B cell (primary cell): ENCODE data around the gene TPST2. TPM values are rescaled to one million over a fixed set of nuclear protein-coding genes. Genes with fewer than 3 reads are reported as not detected.
A peak's percentile ranks its signal among the peaks of the same experiment; 100 is the strongest.

Source experiments
- ATAC-seq: fragments of 200-7000 bp; cut with Tn5 transposase; one replicate; pipeline ENCODE4 v1.10.0; 2021; ENCODE audit warnings: low read depth, mild to moderate bottlenecking, moderate number of reproducible peaks, moderate library complexity
- CTCF ChIA-PET: fragments of 350-600 bp; sonication (Branson Sonifier 250); formaldehyde crosslinking; loops from one replicate; lab custom pipeline; 2021; ENCODE audit warnings: antibody characterized with exemption, inconsistent platforms; lab: Charles Lee
- POLR2A ChIA-PET: fragments of 350-600 bp; sonication (Branson Sonifier 250); formaldehyde crosslinking; loops from one replicate; lab custom pipeline; 2021; ENCODE audit warnings: antibody characterized with exemption; lab: Charles Lee
- DNase-seq: peaks from one replicate; pipeline ENCODE4 v3.0.0; 2013
- H2AFZ ChIP-seq: 2 replicates; pipeline ENCODE4 v1.6.1; 2012; ENCODE audit warnings: mild to moderate bottlenecking, low read depth, low read length; ENCODE audit not compliant: insufficient read depth, poor library complexity, severe bottlenecking
- H3K27ac ChIP-seq, 2 donors: 1 replicate in 1 of 2; 2 replicates in 1 of 2; pipeline ENCODE4 v1.5.1; 2012 to 2013; ENCODE audit warnings: low read length in 2 of 2, mild to moderate bottlenecking in 2 of 2, moderate library complexity in 1 of 2
- H3K27me3 ChIP-seq, 4 experiments: fragments of 200-600 bp in 1 of 4; sonication (generic) in 1 of 4; replicated peaks in 1 of 4; 1 replicate in 2 of 4; 2 replicates in 2 of 4; pipeline versions ENCODE4 v1.6.1 to v1.7.0; 2013 to 2016; ENCODE audit warnings: low read length in 3 of 4, mild to moderate bottlenecking in 2 of 4, mixed read lengths in 1 of 4, moderate library complexity in 1 of 4; ENCODE audit not compliant: insufficient read depth in 4 of 4, control insufficient read depth in 3 of 4; ENCODE audit errors: control extremely low read depth in 1 of 4
- H3K36me3 ChIP-seq, 2 experiments: replicated peaks in 1 of 2; 1 replicate in 1 of 2; 2 replicates in 1 of 2; pipeline versions ENCODE4 v1.6.1 to v1.7.1; 2013; ENCODE audit warnings: low read length in 1 of 2; ENCODE audit not compliant: insufficient read depth in 2 of 2, control insufficient read depth in 1 of 2; ENCODE audit errors: control extremely low read depth in 1 of 2, extremely low read depth in 1 of 2
- H3K4me1 ChIP-seq, 2 donors: fragments of 200-600 bp in 1 of 2; sonication (generic) in 1 of 2; 1 replicate in 1 of 2; 2 replicates in 1 of 2; pipeline versions ENCODE4 v1.5.1 to v1.6.1; 2013 to 2017; ENCODE audit warnings: low read length in 2 of 2; ENCODE audit not compliant: control insufficient read depth in 2 of 2, insufficient read depth in 2 of 2
- H3K4me2 ChIP-seq: replicated peaks from 2 replicates; pipeline ENCODE3; 2012; ENCODE audit warnings: mild to moderate bottlenecking, low read depth, low read length; ENCODE audit not compliant: poor library complexity, severe bottlenecking
- H3K4me3 ChIP-seq, 5 experiments: fragments of 200-600 bp in 1 of 5; sonication (generic) in 1 of 5; 1 replicate in 3 of 5; 2 replicates in 2 of 5; pipeline versions ENCODE4 v1.5.1 to v1.7.0; 2011 to 2016; ENCODE audit warnings: low read length in 4 of 5, mild to moderate bottlenecking in 4 of 5, low read depth in 2 of 5, control low read depth in 1 of 5, moderate library complexity in 1 of 5; ENCODE audit not compliant: insufficient read depth in 1 of 5; ENCODE audit errors: control extremely low read depth in 1 of 5, extremely low read depth in 1 of 5
- H3K79me2 ChIP-seq: fragments of 200-600 bp; sonication (generic); one replicate; pipeline ENCODE4 v1.6.0; 2016; ENCODE audit warnings: low read length; ENCODE audit not compliant: control insufficient read depth, insufficient read depth
- H3K9ac ChIP-seq: fragments of 200-600 bp; sonication (generic); 2 replicates; pipeline ENCODE4 v1.6.1; 2017; ENCODE audit warnings: mild to moderate bottlenecking, low read length, moderate library complexity
- H3K9me3 ChIP-seq, 3 donors: one replicate each; pipeline versions ENCODE4 v1.6.1 to v1.7.1; 2013; ENCODE audit warnings: low read length in 2 of 3; ENCODE audit not compliant: control insufficient read depth in 2 of 3, insufficient read depth in 1 of 3; ENCODE audit errors: control extremely low read depth in 1 of 3
- H4K20me1 ChIP-seq: 2 replicates; pipeline ENCODE4 v1.6.0; 2012; ENCODE audit warnings: mild to moderate bottlenecking, low read length; ENCODE audit not compliant: insufficient read depth, control insufficient read depth, poor library complexity, severe bottlenecking
- H3K27ac Mint-ChIP-seq: one replicate; pipeline ENCODE4 v1.8.0; 2021; ENCODE audit warnings: mixed read lengths
- H3K27me3 Mint-ChIP-seq: one replicate; pipeline ENCODE4 v1.8.0; 2021; ENCODE audit warnings: mixed read lengths
- H3K4me1 Mint-ChIP-seq: one replicate; pipeline ENCODE4 v1.8.0; 2021; ENCODE audit warnings: mixed read lengths
- H3K4me3 Mint-ChIP-seq: one replicate; pipeline ENCODE4 v1.8.0; 2021; ENCODE audit warnings: mixed read lengths
- H3K9me3 Mint-ChIP-seq: one replicate; pipeline ENCODE4 v1.8.0; 2022; ENCODE audit warnings: mixed read lengths; ENCODE audit not compliant: insufficient read depth
- EZH2 ChIP-seq: IDR thresholded peaks from 2 replicates; pipeline ENCODE4 v1.6.1; 2012; ENCODE audit warnings: borderline replicate concordance, low read depth, mild to moderate bottlenecking, moderate library complexity, low read length; ENCODE audit not compliant: insufficient read depth, poor library complexity, severe bottlenecking
- WGBS: methylation state at CpG from one replicate; pipeline ENCODE4 v1.1.5; 2013; ENCODE audit warnings: missing lambda C conversion rate; ENCODE audit not compliant: insufficient coverage; 5-methylcytosine and 5-hydroxymethylcytosine counted together
- intact Hi-C: fragments of 100-400 bp; cut with micrococcal nuclease; formaldehyde crosslinking; loops from one replicate; pipeline ENCODE4 v1.10.0; 2022
- polyA plus RNA-seq: library from polyadenylated mRNA; depleted of rRNA; stranded (reverse); fragments of >200 nt; gene quantifications from 2 replicates; pipeline ENCODE4 v1.2.3, GENCODE V29; 2012
- total RNA-seq, 2 donors: library from RNA; stranded (reverse); fragments of 120-200 nt in 1 of 2; gene quantifications; 1 replicate in 1 of 2; 2 replicates in 1 of 2; pipeline versions ENCODE4 v1.2.3 to v1.2.4, GENCODE V29; 2013 to 2022
- TF ChIP-seq, protein P1 (sequence below): fragments of 200-600 bp; IDR thresholded peaks from one replicate; pipeline ENCODE4 v1.8.0; 2022; ENCODE audit warnings: antibody characterized with exemption, mild to moderate bottlenecking

The TPST2 gene
- total and polyA plus RNA-seq, 2 donors (not counting 1 experiment from before 2014, with no cell fraction given): 16.6 to 43.1 TPM

DNA sequence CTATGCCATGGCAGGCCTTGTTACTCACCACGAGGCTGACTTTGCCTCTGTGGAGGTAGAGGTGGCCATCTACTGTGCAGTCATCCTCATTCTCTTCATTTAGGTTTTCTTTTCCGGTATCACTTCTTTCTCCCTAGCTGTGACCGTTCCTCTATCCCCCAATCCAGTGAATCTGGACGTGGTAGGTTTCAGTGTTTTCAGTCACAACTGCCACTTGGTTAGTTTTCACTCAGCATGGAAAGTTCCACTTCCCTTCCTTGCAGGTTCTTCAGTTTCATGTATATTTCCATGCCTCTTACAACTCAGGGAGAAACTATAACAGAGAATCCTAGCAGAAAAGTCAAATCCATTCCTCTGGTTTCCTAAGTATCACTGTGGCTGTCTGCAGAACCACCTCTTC, 108.2 kb downstream of the TPST2 start:
- no peaks in the 10 kb centered on the region for H3K27me3 Mint-ChIP-seq
- POLR2A ChIA-PET: interaction anchor here (0.6 kb wide), 1 partner anchor 182 kb away, joined by 3 read pairs; no protein-coding TSS in a partner anchor
- no peak for DNase-seq
- CTCF ChIA-PET: interaction anchor here (0.7 to 2.0 kb wide), 8 partner anchors 19 to 190 kb away, joined by 3 to 8 read pairs (median 3); no protein-coding TSS in a partner anchor
- Histone ChIP-seq H3K27ac (peak overlapping the region; percentile 72 to 90), H2AFZ (no peak overlapping the region), H4K20me1 (no peaks in the 10 kb centered on the region), H3K4me3 (no peak overlapping the region), H3K27me3 (no peaks in the 10 kb centered on the region), H3K36me3 (peaks cover 0 to 13% of the 10 kb centered on the region in 2 experiments), H3K79me2 (peaks cover 57% of the 10 kb centered on the region), H3K9ac (no peak overlapping the region), H3K4me2 (peak overlapping the region; percentile 7), H3K4me1 (peaks cover 50 to 61% of the 10 kb centered on the region in 2 donors), H3K9me3 (no peaks in the 10 kb centered on the region)
- ATAC-seq: no peak
- TF ChIP-seq EZH2: no peak
- TF ChIP-seq, protein P1, sequence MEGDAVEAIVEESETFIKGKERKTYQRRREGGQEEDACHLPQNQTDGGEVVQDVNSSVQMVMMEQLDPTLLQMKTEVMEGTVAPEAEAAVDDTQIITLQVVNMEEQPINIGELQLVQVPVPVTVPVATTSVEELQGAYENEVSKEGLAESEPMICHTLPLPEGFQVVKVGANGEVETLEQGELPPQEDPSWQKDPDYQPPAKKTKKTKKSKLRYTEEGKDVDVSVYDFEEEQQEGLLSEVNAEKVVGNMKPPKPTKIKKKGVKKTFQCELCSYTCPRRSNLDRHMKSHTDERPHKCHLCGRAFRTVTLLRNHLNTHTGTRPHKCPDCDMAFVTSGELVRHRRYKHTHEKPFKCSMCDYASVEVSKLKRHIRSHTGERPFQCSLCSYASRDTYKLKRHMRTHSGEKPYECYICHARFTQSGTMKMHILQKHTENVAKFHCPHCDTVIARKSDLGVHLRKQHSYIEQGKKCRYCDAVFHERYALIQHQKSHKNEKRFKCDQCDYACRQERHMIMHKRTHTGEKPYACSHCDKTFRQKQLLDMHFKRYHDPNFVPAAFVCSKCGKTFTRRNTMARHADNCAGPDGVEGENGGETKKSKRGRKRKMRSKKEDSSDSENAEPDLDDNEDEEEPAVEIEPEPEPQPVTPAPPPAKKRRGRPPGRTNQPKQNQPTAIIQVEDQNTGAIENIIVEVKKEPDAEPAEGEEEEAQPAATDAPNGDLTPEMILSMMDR: no peak
- H3K9me3 Mint-ChIP-seq: no peaks in the 10 kb centered on the region
- intact Hi-C loops: loop anchor here (2.0 kb wide), 1 partner anchor 21 kb away; no protein-coding TSS in a partner anchor
- WGBS: 38% methylated on average over 3 of the region's 4 CpGs
- peak overlapping the region; percentile 94 for H3K4me3 Mint-ChIP-seq
- peak overlapping the region; percentile 97 for H3K27ac Mint-ChIP-seq
- H3K4me1 Mint-ChIP-seq: peaks cover 79% of the 10 kb centered on the region

DNA sequence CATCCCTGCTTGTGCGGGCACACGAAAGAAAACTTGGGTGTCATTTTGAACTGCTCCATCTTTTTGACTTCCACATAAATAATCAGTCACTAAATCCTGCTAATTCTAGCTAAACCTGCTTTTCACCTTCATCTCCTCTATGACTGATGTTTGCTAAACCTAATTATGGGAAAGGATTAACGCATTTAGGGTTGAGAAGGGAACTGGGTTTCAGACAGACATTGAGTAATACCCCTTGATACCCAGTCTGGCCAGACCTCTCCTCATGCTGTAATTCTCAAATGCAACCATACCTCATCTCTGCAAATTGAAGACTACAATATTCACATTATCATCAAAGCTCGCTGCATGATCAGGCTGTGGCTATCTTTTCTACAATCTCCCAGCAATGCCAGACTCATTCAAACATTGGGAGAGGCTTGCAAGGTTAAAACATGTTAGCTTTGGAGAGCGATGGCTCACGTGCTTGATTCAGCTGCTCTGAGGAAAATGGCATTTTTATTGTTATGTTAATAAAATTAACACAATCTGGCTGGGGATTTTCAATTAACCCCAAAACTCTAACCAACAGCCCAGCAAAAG, 108.7 kb downstream of the TPST2 start:
- Histone ChIP-seq H3K4me3 (no peak overlapping the region), H3K27me3 (no peaks in the 10 kb centered on the region), H3K36me3 (peaks cover 0 to 18% of the 10 kb centered on the region in 2 experiments), H4K20me1 (no peaks in the 10 kb centered on the region), H2AFZ (no peak overlapping the region), H3K79me2 (peaks cover 62% of the 10 kb centered on the region), H3K9me3 (no peaks in the 10 kb centered on the region), H3K9ac (no peak overlapping the region), H3K27ac (peak overlapping the region; percentile 72 to 90), H3K4me2 (peak overlapping the region; percentile 9), H3K4me1 (peaks cover 50 to 61% of the 10 kb centered on the region in 2 donors)
- TF ChIP-seq, protein P1: no peak
- TF ChIP-seq EZH2: no peak
- CTCF ChIA-PET: interaction anchor here (0.7 to 2.0 kb wide), 6 partner anchors 20 to 191 kb away, joined by 3 to 8 read pairs (median 3); no protein-coding TSS in a partner anchor
- H3K9me3 Mint-ChIP-seq: no peaks in the 10 kb centered on the region
- intact Hi-C loops: loop anchor here (2.0 kb wide), 1 partner anchor 20 kb away; no protein-coding TSS in a partner anchor
- DNase-seq: no peak
- H3K4me3 Mint-ChIP-seq: peak overlapping the region; percentile 94
- 100% methylated on average over 2 of the region's 6 CpGs for WGBS
- ATAC-seq: no peak
- POLR2A ChIA-PET: interaction anchor here (0.6 kb wide), 1 partner anchor 183 kb away, joined by 3 read pairs; no protein-coding TSS in a partner anchor
- H3K4me1 Mint-ChIP-seq: peaks cover 79% of the 10 kb centered on the region
- no peaks in the 10 kb centered on the region for H3K27me3 Mint-ChIP-seq
- peak overlapping the region; percentile 97 for H3K27ac Mint-ChIP-seq
